Measurements from ENCODE around the gene CSAG3. TPM values are rescaled to one million over a fixed set of nuclear protein-coding genes. Genes with fewer than 3 reads are reported as not detected.

The CSAG3 gene
- total RNA-seq, result not detected

DNA sequence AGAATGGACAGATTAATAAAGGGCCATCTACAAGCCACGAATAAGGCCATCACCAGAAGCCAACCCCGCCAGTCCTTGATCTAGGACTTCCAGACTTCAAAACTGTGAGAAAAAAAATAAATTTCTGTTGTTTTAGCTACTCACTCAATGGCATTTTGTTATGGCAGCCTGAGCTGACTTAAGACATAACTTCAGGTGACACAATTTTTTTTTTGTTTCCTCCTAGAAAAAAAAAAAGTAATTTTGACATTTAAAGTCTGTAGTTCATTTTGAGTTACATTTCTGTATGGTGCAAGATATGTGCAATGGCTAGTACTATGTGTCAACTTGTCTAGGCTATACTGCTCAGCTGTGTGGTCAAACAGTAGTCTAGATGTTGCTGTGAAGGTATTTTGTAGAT, at the start of gene CSAG3:
TSS of gene CSAG3 (plus strand) at position 301 of the 400 bp plus-strand sequence.

DNA sequence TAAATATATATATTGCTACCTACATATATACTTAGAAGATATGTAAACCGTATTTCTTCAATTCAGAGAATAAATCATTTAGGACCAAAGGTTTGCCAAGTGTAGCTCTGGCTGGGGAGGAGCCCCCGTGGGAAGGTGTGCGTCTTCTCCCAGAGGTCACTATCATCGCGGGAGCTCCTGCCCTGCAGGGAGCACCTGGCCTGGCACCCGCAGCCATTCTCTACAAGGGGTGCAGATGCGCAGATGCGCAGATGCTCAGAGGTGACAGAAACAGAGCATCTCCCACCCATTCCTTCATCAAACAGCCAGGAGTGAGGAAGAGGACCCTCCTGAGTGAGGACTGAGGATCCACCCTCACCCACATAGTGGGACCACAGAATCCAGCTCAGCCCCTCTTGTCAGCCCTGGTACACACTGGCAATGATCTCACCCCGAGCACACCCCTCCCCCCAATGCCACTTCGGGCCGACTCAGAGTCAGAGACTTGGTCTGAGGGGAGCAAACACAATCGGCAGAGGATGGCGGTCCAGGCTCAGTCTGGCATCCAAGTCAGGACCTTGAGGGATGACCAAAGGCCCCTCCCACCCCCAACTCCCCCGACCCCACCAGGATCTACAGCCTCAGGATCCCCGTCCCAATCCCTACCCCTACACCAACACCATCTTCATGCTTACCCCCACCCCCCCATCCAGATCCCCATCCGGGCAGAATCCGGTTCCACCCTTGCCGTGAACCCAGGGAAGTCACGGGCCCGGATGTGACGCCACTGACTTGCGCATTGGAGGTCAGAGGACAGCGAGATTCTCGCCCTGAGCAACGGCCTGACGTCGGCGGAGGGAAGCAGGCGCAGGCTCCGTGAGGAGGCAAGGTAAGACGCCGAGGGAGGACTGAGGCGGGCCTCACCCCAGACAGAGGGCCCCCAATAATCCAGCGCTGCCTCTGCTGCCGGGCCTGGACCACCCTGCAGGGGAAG, 44.9 kb upstream of the CSAG3 start, which contains the start of gene MAGEA2B:
TSS of gene MAGEA2B (plus strand) at position 814 of the 973 bp plus-strand sequence. CDS start 2,479 bp downstream, outside the sequence.

DNA sequence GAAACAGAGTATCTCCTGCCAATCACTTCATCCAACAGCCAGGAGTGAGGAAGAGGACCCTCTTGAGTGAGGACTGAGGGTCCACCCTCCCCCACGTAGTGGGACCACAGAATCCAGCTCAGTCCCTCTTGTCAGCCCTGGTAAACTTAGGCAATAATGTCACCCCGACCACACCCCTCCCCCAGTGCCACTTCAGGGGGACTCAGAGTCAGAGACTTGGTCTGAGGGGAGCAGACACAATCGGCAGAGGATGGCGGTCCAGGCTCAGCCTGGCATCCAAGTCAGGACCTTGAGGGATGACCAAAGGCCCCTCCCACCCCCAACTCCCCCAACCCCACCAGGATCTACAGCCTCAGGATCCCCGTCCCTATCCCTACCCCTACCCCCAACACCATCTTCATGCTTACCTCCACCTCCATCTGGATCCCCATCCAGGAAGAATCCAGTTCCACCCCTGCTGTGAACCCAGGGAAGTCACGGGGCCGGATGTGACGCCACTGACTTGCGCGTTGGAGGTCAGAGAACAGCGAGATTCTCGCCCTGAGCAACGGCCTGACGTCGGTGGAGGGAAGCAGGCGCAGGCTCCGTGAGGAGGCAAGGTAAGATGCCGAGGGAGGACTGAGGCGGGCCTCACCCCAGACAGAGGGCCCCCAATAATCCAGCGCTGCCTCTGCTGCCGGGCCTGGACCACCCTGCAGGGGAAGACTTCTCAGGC, 25.6 kb upstream of the CSAG3 start, which contains the start of the genes CSAG1 and MAGEA12:
TSS of gene CSAG1 (minus strand) at position 461 of the 715 bp plus-strand sequence. CDS start 1,261 bp downstream, outside the sequence.
TSS of gene MAGEA12 (plus strand) at position 497 of the 715 bp plus-strand sequence. CDS start 2,405 bp downstream, outside the sequence.

DNA sequence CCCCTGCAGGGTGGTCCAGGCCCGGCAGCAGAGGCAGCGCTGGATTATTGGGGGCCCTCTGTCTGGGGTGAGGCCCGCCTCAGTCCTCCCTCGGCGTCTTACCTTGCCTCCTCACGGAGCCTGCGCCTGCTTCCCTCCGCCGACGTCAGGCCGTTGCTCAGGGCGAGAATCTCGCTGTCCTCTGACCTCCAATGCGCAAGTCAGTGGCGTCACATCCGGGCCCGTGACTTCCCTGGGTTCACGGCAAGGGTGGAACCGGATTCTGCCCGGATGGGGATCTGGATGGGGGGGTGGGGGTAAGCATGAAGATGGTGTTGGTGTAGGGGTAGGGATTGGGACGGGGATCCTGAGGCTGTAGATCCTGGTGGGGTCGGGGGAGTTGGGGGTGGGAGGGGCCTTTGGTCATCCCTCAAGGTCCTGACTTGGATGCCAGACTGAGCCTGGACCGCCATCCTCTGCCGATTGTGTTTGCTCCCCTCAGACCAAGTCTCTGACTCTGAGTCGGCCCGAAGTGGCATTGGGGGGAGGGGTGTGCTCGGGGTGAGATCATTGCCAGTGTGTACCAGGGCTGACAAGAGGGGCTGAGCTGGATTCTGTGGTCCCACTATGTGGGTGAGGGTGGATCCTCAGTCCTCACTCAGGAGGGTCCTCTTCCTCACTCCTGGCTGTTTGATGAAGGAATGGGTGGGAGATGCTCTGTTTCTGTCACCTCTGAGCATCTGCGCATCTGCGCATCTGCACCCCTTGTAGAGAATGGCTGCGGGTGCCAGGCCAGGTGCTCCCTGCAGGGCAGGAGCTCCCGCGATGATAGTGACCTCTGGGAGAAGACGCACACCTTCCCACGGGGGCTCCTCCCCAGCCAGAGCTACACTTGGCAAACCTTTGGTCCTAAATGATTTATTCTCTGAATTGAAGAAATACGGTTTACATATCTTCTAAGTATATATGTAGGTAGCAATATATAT, 5.0 kb upstream of the CSAG3 start, which contains the start of gene MAGEA2:
TSS of gene MAGEA2 (minus strand) at position 157 of the 965 bp plus-strand sequence. CDS start 2,479 bp downstream, outside the sequence.

DNA sequence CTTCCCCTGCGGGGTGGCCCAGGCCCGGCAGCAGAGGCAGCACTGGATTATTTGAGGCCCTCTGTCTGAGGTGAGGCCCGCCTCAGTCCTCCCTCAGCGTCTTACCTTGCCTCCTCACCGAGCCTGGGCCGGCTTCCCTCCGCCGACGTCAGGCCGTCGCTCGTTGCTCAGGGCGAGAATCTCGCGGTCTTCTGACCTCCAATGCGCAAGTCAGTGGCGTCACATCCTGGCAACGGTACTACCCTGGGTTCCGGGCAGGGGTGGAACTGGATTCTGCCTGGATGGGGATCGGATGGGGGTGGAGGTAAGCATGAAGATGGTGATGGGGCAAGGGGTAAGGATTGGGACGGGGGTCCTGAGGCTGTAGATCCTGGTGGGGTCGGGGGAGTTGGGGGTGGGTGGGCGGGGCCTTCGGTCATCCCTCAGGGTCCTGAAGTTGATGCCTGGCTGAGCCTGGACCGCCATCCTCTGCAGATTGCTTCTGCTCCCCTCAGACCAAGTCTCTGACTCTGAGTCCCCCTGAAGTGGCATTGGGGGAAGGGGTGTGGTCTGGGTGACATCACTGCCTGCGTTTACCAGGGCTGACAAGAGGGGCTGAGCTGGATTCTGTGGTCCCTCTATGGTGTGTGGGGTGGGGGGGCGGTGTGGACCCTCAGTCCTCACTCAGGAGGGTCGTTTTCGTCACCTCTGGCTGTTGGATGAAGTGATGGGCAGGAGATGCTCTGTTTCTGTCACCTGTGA, 10.7 kb downstream of the CSAG3 start, which contains the start of gene MAGEA6:
TSS of gene MAGEA6 (minus strand) at position 141 of the 741 bp plus-strand sequence. CDS start 2,039 bp downstream, outside the sequence.

Other genes starting within 250 kb of the CSAG3 start
- gene GABRQ, start 121.3 kb upstream of the CSAG3 start, total RNA-seq, result 0.99 TPM
- not detected for gene MAGEA3, start 60.4 kb upstream of the CSAG3 start, total RNA-seq
- not detected for gene CSAG2, start 49.9 kb upstream of the CSAG3 start, total RNA-seq
- not detected for gene MAGEA2B, start 44.6 kb upstream of the CSAG3 start, total RNA-seq
- gene CSAG1, start 25.5 kb upstream of the CSAG3 start, total RNA-seq, result not detected
- not detected for gene MAGEA12, start 25.5 kb upstream of the CSAG3 start, total RNA-seq
- gene MAGEA2, start 5.4 kb upstream of the CSAG3 start, total RNA-seq, result not detected
- not detected for gene MAGEA6, start 10.5 kb downstream of the CSAG3 start, total RNA-seq
- gene CETN2, start 71.5 kb downstream of the CSAG3 start, total RNA-seq, result 26.3 TPM
- gene NSDHL, start 71.8 kb downstream of the CSAG3 start, total RNA-seq, result 10.8 TPM
- 16.5 TPM for gene ZNF185, start 138.8 kb downstream of the CSAG3 start, total RNA-seq
- not detected for gene PNMA5, start 234.9 kb downstream of the CSAG3 start, total RNA-seq

Measured in metanephros (tissue), 1 donor.